ENCODE measurements around the gene CPNE6.

CPNE6 gene

GRCh38 chr14:24093901-24094840 lies 22.8 kb downstream of the CPNE6 start, which contains the start of gene PCK2:
PCK2 (plus strand) TSS chr14:24094311; CDS start chr14:24094406, 95 bp downstream.
- no peaks in the 10 kb centered on the region for H3K9me3 ChIP-seq (replicated peaks; ENCODE audit: low read length)
- H3K4me2 ChIP-seq (ENCODE audit: low read length): peak within 1 kb of the TSS; percentile 100
- H3K4me1 ChIP-seq (ENCODE audit: control insufficient read depth, insufficient read depth, low read length): peaks cover 16% of the 10 kb centered on the region
- peak within 1 kb of the TSS; percentile 88 for H3K9ac ChIP-seq (ENCODE audit: low read depth, low read length)
- H3K27me3 ChIP-seq (ENCODE audit: control insufficient read depth, insufficient read depth, low read length): no peaks in the 10 kb centered on the region
- no peaks in the 10 kb centered on the region for H3K36me3 ChIP-seq (ENCODE audit: insufficient read depth, low read length)
- H3K4me3 ChIP-seq (ENCODE audit: low read length): peak within 1 kb of the TSS; percentile 98

GRCh38 chr14:24094841-24095270 lies 23.5 kb downstream of the CPNE6 start:
- H3K4me2 ChIP-seq (ENCODE audit: low read length): peak overlapping the region; percentile 100
- peak overlapping the region; percentile 98 for H3K4me3 ChIP-seq (ENCODE audit: low read length)
- H3K9me3 ChIP-seq (replicated peaks; ENCODE audit: low read length): no peaks in the 10 kb centered on the region
- H3K4me1 ChIP-seq (ENCODE audit: control insufficient read depth, insufficient read depth, low read length): peaks cover 16% of the 10 kb centered on the region
- no peaks in the 10 kb centered on the region for H3K27me3 ChIP-seq (ENCODE audit: control insufficient read depth, insufficient read depth, low read length)
- peaks cover 6% of the 10 kb centered on the region for H3K36me3 ChIP-seq (ENCODE audit: insufficient read depth, low read length)
- peak overlapping the region; percentile 88 for H3K9ac ChIP-seq (ENCODE audit: low read depth, low read length)

DNA sequence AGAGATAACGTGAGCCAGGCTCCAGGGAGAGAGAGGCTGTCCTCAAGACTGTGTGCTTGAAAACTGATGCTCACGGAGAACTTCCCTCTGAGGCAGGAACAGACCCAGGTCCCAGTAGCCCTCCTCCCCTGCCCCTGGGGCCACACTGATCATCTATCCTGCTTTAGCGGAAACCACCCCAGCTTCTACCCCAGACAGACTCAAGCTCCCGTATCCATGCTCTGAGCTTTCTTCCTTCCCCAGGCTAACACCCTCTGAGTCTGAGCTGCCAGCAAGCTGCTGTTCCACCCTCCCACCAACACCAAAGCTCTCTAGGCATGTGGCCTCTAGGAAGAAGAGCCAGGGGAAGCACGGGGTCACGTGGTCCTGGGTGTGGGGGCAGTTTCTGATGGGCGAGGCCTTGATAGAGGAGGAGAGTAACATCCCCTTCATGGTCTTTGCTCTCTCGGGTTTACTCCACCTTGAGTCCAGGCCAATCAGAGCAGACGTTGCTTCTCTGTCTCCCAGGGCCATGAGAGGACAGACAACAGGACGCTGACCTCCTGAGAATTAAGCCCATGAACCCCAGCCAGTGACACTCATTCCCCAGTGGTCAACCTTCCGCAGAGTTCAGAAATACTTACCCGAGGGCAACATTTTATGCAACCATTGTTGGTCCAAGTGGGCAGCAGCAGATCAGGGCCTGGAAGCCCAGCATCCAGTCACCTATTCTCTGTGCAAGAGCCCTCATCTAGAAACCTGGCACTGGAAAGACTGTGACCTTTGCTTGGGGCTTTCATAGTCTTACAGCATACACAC lies 24.1 kb downstream of the CPNE6 start:
- H3K4me3 ChIP-seq (ENCODE audit: low read length): peak overlapping the region; percentile 98
- no peaks in the 10 kb centered on the region for H3K9me3 ChIP-seq (replicated peaks; ENCODE audit: low read length)
- peaks cover 9% of the 10 kb centered on the region for H3K36me3 ChIP-seq (ENCODE audit: insufficient read depth, low read length)
- H3K27me3 ChIP-seq (ENCODE audit: control insufficient read depth, insufficient read depth, low read length): no peaks in the 10 kb centered on the region
- peaks cover 16% of the 10 kb centered on the region for H3K4me1 ChIP-seq (ENCODE audit: control insufficient read depth, insufficient read depth, low read length)
- H3K4me2 ChIP-seq (ENCODE audit: low read length): peak overlapping the region; percentile 100
- H3K9ac ChIP-seq (ENCODE audit: low read depth, low read length): peak overlapping the region; percentile 88

- Histone ChIP-seq H3K36me3 (ENCODE audit: insufficient read depth, low read length) (peaks cover 9% of the 10 kb centered on the region), H3K9me3 (replicated peaks; ENCODE audit: low read length) (no peaks in the 10 kb centered on the region), H3K4me2 (ENCODE audit: low read length) (no peak overlapping the region), H3K4me3 (ENCODE audit: low read length) (no peak overlapping the region), H3K9ac (ENCODE audit: low read depth, low read length) (no peak overlapping the region), H3K4me1 (ENCODE audit: control insufficient read depth, insufficient read depth, low read length) (peaks cover 16% of the 10 kb centered on the region), H3K27me3 (ENCODE audit: control insufficient read depth, insufficient read depth, low read length) (no peaks in the 10 kb centered on the region)
Observed at GRCh38 chr14:24096545-24097181, 25.3 kb downstream of the CPNE6 start.

DNA sequence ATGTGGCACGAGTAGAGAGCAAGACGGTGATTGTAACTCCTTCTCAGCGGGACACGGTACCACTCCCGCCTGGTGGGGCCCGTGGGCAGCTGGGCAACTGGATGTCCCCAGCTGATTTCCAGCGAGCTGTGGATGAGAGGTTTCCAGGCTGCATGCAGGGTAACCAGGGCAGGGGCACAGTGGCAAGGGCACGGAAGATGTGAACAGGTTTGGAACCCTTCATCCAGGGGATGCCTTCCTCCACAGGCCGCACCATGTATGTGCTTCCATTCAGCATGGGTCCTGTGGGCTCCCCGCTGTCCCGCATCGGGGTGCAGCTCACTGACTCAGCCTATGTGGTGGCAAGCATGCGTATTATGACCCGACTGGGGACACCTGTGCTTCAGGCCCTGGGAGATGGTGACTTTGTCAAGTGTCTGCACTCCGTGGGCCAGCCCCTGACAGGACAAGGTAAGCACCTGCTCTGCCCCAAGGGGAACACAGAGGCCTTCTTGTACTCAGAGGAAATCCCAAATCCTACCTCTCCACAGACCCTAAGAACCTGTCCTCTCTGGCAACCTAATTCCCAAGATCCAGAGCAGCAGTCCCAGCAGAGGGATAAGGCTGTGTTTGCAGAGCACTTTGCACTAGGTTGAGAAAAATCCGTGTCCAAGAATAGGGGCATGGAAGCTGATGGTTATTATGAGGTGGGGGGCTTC lies 27.0 kb downstream of the CPNE6 start:
- Histone ChIP-seq H3K9ac (ENCODE audit: low read depth, low read length) (no peak overlapping the region), H3K4me1 (ENCODE audit: control insufficient read depth, insufficient read depth, low read length) (peaks cover 16% of the 10 kb centered on the region), H3K9me3 (replicated peaks; ENCODE audit: low read length) (no peaks in the 10 kb centered on the region), H3K4me3 (ENCODE audit: low read length) (no peak overlapping the region), H3K27me3 (ENCODE audit: control insufficient read depth, insufficient read depth, low read length) (no peaks in the 10 kb centered on the region), H3K36me3 (ENCODE audit: insufficient read depth, low read length) (peaks cover 9% of the 10 kb centered on the region), H3K4me2 (ENCODE audit: low read length) (no peak overlapping the region)

GRCh38 chr14:24098927-24099813 lies 27.8 kb downstream of the CPNE6 start:
- Histone ChIP-seq H3K27me3 (ENCODE audit: control insufficient read depth, insufficient read depth, low read length) (no peaks in the 10 kb centered on the region), H3K36me3 (ENCODE audit: insufficient read depth, low read length) (peaks cover 9% of the 10 kb centered on the region), H3K9me3 (replicated peaks; ENCODE audit: low read length) (no peaks in the 10 kb centered on the region), H3K4me2 (ENCODE audit: low read length) (no peak overlapping the region), H3K4me3 (ENCODE audit: low read length) (no peak overlapping the region), H3K4me1 (ENCODE audit: control insufficient read depth, insufficient read depth, low read length) (peaks cover 12% of the 10 kb centered on the region), H3K9ac (ENCODE audit: low read depth, low read length) (no peak overlapping the region)

DNA sequence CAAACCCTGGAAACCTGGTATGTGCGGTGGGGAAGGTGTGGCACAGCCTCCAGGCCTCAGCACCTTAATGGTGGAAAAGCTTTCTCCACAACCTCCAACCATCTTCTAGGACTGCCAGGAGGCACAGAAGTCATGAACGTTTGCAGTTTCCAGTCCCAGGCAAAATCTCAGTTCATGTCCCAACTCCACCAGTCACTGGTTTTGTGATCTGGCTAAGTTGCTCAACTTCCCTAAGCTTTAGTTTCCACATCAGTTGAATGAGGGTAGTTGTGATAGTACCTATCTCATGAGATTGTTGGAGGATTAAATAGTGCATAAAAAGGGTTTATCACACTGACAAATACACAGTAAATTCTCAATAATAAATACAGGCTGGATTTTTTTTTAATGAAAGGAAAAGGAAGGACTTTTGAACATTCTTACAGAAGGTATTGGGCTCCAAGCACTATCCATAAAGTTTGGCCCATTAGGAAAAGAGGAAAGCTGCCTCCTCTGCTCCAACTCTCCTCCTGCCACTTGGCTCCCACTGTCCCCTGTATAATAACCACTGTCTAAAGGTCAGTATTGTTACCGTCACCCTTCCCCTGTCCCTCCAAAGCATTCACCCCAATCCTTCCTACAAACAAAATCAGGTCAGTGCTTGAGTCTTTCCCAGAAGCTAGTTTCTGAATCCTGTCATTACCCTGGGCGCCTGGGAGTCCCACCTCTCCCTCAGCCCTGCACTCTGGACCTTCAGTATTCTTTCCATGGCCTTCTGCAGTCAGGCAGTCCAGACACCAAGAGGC lies 29.0 kb downstream of the CPNE6 start:
- Histone ChIP-seq H3K36me3 (ENCODE audit: insufficient read depth, low read length) (peaks cover 9% of the 10 kb centered on the region), H3K9me3 (replicated peaks; ENCODE audit: low read length) (no peaks in the 10 kb centered on the region), H3K9ac (ENCODE audit: low read depth, low read length) (no peak overlapping the region), H3K4me3 (ENCODE audit: low read length) (no peak overlapping the region), H3K4me2 (ENCODE audit: low read length) (no peak overlapping the region), H3K4me1 (ENCODE audit: control insufficient read depth, insufficient read depth, low read length) (peaks cover 5% of the 10 kb centered on the region), H3K27me3 (ENCODE audit: control insufficient read depth, insufficient read depth, low read length) (no peaks in the 10 kb centered on the region)

DNA sequence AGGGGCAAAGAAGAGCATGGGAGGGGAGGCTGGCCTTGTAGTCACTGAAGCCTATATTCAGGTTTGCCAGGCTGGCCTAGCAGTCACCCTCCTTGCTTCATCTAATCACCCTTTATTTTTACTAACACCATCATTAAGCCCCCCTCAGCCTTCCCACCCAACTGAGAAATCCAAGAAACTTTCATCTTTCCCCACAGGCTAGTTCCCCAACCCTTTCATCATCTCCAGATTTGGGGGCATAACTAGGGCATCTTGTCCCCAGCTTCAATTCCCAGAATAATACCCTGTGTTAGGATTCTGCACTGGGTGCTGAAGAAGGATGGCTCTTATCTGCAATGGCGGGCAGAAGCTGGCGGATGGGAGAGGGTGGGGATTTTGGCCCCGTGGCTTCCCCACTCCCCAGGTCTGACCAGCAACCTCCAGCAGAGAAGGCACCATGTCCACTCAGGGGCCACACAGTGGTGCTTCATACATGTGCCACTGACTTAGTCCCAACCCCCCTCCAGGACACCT lies 29.7 kb downstream of the CPNE6 start:
- Histone ChIP-seq H3K4me1 (ENCODE audit: control insufficient read depth, insufficient read depth, low read length) (no peaks in the 10 kb centered on the region), H3K36me3 (ENCODE audit: insufficient read depth, low read length) (peaks cover 9% of the 10 kb centered on the region), H3K4me3 (ENCODE audit: low read length) (no peak overlapping the region), H3K9me3 (replicated peaks; ENCODE audit: low read length) (no peaks in the 10 kb centered on the region), H3K27me3 (ENCODE audit: control insufficient read depth, insufficient read depth, low read length) (no peaks in the 10 kb centered on the region), H3K9ac (ENCODE audit: low read depth, low read length) (no peak overlapping the region), H3K4me2 (ENCODE audit: low read length) (no peak overlapping the region)

GRCh38 chr14:24102357-24103048 lies 31.1 kb downstream of the CPNE6 start:
- no peak overlapping the region for H3K4me2 ChIP-seq (ENCODE audit: low read length)
- peaks cover 4% of the 10 kb centered on the region for H3K4me1 ChIP-seq (ENCODE audit: control insufficient read depth, insufficient read depth, low read length)
- no peaks in the 10 kb centered on the region for H3K27me3 ChIP-seq (ENCODE audit: control insufficient read depth, insufficient read depth, low read length)
- H3K9ac ChIP-seq (ENCODE audit: low read depth, low read length): no peak overlapping the region
- H3K4me3 ChIP-seq (ENCODE audit: low read length): no peak overlapping the region
- H3K36me3 ChIP-seq (ENCODE audit: insufficient read depth, low read length): peaks cover 9% of the 10 kb centered on the region
- H3K9me3 ChIP-seq (replicated peaks; ENCODE audit: low read length): no peaks in the 10 kb centered on the region

Measured in skeletal muscle satellite cell (primary cell).